ENCODE data around the gene STING1.

STING1 gene

DNA sequence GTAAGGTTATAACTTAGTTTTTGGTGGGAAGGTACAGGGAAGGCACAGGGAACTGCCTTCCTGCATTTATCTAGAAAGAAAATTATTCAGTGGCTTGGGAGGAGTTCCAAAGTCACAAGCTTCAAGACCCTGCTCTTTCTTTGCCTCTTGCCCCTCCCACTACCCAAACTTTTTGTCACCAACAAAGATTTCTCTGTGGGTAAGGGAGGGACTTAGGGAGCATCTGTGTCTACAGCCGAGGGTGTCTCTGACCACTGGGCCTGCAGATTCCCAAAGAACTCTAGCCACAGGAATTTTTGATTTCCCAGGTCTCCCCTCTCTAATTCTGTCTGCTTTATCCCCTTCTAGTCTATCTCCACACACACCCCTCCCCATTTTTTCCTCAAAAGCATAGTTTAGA, 22.1 kb downstream of the STING1 start:
- H3K36me3 ChIP-seq (ENCODE audit: control insufficient read depth in 1 of 2, insufficient read depth in 2 of 2, low read length in 2 of 2) = no peaks in the 10 kb centered on the region
- H3K9me3 ChIP-seq (ENCODE audit: control insufficient read depth in 1 of 2, low read length in 2 of 2) = no peaks in the 10 kb centered on the region
- no peak overlapping the region for H3K4me3 ChIP-seq (ENCODE audit: low read depth in 1 of 2, low read length in 2 of 2)
- H3K4me1 ChIP-seq (ENCODE audit: control insufficient read depth in 1 of 2, insufficient read depth in 2 of 2, low read length in 2 of 2) = peaks cover 0 to 5% of the 10 kb centered on the region in 2 donors
- no peaks in the 10 kb centered on the region for H3K27me3 ChIP-seq (ENCODE audit: low read depth, low read length)
- H3K27ac ChIP-seq (ENCODE audit: low read length) = no peak overlapping the region

DNA sequence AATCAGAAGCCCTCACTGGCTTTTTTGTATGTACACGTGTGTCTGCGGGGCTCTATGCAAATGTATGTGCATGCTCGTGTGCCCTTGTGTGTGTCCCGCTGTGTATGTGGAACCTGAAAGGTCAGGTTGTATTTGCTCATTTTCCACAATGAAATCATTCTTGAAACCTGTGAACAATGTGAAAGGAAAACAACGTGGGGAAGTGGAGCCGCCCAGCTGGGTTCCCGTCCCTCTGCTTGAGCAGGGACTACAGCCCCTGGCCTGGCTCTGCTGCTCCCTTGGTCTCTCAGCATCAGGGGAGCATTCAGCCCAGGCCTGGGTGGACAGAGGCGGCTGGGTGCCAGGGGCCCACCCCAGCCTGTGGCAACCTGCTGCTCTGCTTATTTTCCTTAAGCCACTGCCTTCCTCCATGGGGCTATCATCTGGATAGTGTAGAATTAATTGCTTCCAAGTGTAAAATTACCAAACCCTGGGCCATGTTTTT, 23.1 kb downstream of the STING1 start:
- Histone ChIP-seq H3K27ac (ENCODE audit: low read length) (peak overlapping the region; percentile 67), H3K4me3 (ENCODE audit: low read depth in 1 of 2, low read length in 2 of 2) (no peak overlapping the region)

DNA sequence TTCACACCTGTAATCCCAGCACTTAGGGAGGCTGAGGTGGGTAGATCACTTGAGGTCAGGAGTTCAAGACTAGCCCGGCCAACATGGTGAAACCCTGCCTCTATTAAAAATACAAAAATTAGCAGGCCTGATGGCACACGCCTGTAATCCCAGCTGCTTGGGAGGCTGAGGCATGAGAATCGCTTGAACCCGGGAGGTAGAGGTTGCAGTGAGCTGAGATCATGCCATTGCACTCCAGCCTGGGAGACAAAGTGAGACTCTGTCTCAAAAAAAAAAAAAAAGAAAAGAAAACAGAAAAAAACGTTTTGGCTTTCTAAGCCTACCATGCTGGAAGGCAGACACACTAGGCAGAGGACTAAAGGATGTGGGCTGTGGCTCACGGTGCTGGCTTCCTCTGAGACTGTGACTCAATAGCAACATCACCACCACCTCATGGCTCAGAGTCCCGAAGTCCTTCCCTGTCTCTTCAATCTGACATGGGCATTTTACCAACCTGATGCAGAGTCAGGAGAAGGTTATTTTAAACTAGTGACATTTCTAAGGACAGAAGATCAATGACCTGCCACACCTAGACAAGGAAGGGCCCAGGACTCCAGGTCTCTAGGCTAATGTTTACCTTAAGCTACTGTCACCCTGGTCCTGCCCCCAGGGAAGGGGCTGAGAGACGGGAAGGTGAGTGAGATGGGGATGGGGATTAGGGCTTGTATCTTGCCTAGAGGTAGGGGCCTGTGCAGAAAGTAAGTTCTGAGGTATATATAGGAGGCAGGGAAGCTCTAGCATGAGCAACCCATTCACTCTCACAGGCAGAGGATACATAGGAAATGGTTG, 23.8 kb downstream of the STING1 start:
- Histone ChIP-seq H3K4me1 (ENCODE audit: control insufficient read depth in 1 of 2, insufficient read depth in 2 of 2, low read length in 2 of 2) (peaks cover 0 to 5% of the 10 kb centered on the region in 2 donors), H3K4me3 (ENCODE audit: low read depth in 1 of 2, low read length in 2 of 2) (no peak overlapping the region), H3K27me3 (ENCODE audit: low read depth, low read length) (no peaks in the 10 kb centered on the region), H3K27ac (ENCODE audit: low read length) (peak overlapping the region; percentile 67), H3K36me3 (ENCODE audit: control insufficient read depth in 1 of 2, insufficient read depth in 2 of 2, low read length in 2 of 2) (no peaks in the 10 kb centered on the region), H3K9me3 (ENCODE audit: control insufficient read depth in 1 of 2, low read length in 2 of 2) (no peaks in the 10 kb centered on the region)

More for the DNA sequence above, 23.1 kb downstream of the STING1 start:
- Histone ChIP-seq H3K27me3 (ENCODE audit: low read depth, low read length) (no peaks in the 10 kb centered on the region), H3K9me3 (ENCODE audit: control insufficient read depth in 1 of 2, low read length in 2 of 2) (no peaks in the 10 kb centered on the region), H3K4me1 (ENCODE audit: control insufficient read depth in 1 of 2, insufficient read depth in 2 of 2, low read length in 2 of 2) (peaks cover 0 to 5% of the 10 kb centered on the region in 2 donors), H3K36me3 (ENCODE audit: control insufficient read depth in 1 of 2, insufficient read depth in 2 of 2, low read length in 2 of 2) (no peaks in the 10 kb centered on the region)

DNA sequence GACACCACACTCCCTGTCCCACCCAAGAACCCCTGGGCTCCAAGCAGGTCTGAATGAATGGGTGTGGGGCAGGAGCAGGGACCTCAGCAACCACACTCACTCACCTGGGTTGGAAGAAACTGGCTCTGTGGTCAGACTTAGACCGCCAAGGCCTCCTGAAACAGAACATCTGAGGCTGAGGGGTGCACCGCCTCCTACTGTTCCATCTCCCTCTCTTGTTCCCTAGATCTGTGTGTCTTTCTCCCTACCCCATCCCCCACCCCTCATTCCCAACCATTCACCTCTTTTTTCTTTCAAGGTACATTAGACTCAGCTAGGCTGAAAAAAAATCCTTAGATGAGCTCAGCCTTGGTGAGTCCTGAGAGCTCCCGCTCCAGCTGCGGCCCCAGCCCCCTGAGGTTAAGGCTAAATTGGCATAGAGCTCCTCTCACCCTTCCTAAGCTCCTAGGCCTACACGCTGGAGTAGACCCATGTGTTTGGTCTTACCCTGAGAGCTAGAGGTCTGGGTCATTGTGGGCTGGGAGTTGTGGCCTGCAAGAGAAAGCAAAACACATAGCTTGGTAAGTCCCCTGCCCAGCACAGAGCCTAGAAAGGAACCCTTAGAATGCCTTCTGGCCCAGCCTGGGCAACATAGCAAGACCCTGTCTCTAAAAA, 24.8 kb downstream of the STING1 start:
- H3K9me3 ChIP-seq (ENCODE audit: control insufficient read depth in 1 of 2, low read length in 2 of 2) = no peaks in the 10 kb centered on the region
- H3K4me3 ChIP-seq (ENCODE audit: low read depth in 1 of 2, low read length in 2 of 2) = no peak overlapping the region
- peaks cover 0 to 5% of the 10 kb centered on the region in 2 donors for H3K4me1 ChIP-seq (ENCODE audit: control insufficient read depth in 1 of 2, insufficient read depth in 2 of 2, low read length in 2 of 2)
- no peak overlapping the region for H3K27ac ChIP-seq (ENCODE audit: low read length)
- H3K27me3 ChIP-seq (ENCODE audit: low read depth, low read length) = no peaks in the 10 kb centered on the region
- no peaks in the 10 kb centered on the region for H3K36me3 ChIP-seq (ENCODE audit: control insufficient read depth in 1 of 2, insufficient read depth in 2 of 2, low read length in 2 of 2)

DNA sequence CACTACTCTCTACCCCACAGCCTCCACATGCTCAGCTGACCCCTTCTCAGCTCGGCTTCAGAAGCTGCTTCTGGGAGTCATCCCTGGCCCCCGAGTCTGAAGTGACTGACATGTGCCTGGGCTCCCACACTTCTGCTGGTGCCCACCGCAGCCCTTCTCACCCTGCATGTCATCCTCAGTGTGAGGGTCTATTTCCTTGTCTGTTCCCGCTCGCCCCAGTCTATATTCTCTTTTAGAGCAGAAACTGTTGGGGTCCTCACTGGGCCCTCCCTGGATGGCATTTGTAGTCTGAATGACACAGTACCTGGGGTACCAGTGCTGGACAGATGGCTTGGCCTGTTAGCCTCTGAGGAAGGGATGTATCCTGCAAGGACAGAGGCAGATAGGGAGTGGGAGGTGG, 25.3 kb downstream of the STING1 start:
- H3K27me3 ChIP-seq (ENCODE audit: low read depth, low read length) = no peaks in the 10 kb centered on the region
- no peaks in the 10 kb centered on the region for H3K36me3 ChIP-seq (ENCODE audit: control insufficient read depth in 1 of 2, insufficient read depth in 2 of 2, low read length in 2 of 2)

DNA sequence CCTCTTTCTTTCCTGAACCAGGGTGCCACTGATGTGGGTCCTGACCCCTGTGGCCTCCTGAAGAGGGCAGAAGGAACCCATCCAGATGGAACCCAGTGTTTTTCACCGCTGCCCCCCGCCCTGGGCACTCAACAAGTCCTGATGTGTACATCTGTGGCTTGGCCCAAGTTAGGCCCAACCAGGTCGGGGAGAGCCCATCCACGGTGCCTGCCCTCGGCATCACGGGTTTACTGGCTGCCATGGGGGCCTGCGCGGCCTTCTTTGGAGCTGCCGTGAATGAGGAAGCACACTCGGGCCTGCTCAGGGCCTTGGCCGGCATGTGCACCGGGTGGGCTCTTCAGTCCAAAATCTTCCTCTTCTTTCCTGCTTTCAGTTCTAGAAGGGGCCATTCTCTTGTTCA, 25.8 kb downstream of the STING1 start:
- H3K27me3 ChIP-seq (ENCODE audit: low read depth, low read length) = no peaks in the 10 kb centered on the region
- no peak overlapping the region for H3K27ac ChIP-seq (ENCODE audit: low read length)
- peaks cover 0 to 5% of the 10 kb centered on the region in 2 donors for H3K4me1 ChIP-seq (ENCODE audit: control insufficient read depth in 1 of 2, insufficient read depth in 2 of 2, low read length in 2 of 2)
- H3K4me3 ChIP-seq (ENCODE audit: low read depth in 1 of 2, low read length in 2 of 2) = no peak overlapping the region
- no peaks in the 10 kb centered on the region for H3K36me3 ChIP-seq (ENCODE audit: control insufficient read depth in 1 of 2, insufficient read depth in 2 of 2, low read length in 2 of 2)
- H3K9me3 ChIP-seq (ENCODE audit: control insufficient read depth in 1 of 2, low read length in 2 of 2) = no peaks in the 10 kb centered on the region

More for the DNA sequence above, 25.3 kb downstream of the STING1 start:
- Histone ChIP-seq H3K4me1 (ENCODE audit: control insufficient read depth in 1 of 2, insufficient read depth in 2 of 2, low read length in 2 of 2) (peaks cover 0 to 5% of the 10 kb centered on the region in 2 donors), H3K9me3 (ENCODE audit: control insufficient read depth in 1 of 2, low read length in 2 of 2) (no peaks in the 10 kb centered on the region), H3K27ac (ENCODE audit: low read length) (no peak overlapping the region), H3K4me3 (ENCODE audit: low read depth in 1 of 2, low read length in 2 of 2) (no peak overlapping the region)

DNA sequence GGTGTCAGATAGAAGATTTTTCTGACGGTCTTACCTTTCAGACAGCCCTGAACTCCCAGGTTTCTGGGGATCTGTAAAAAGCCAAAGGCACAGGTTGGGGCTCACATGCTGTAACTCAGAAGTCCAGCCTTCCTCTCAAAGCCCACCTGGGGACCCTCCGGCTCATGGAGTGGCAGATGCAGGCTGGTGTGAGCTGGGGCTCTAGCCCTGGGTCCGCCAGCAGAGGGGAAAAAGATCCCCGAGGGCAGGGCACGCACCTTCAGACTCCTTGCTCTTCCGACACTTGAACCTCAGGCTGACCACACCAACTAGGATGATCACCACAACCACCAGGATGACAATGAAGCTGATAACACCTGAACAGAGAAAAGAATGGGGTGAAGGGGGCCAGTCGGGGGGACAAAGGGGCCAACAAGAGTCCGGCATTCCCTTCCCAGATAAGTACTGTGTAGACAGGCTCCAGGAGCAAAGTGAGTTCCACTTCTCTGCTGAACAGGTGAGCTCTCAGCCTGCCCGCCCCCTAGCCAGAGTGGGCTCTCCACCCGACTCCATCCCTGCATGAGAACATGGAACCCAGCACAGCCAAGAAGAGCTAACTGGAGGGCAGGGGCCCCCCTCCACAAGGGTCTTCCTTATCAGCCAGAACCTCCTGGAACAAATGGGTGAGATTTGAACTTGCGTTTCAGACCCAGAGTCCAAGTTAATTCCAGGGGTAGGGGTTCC, 27.8 kb downstream of the STING1 start:
- Histone ChIP-seq H3K4me3 (ENCODE audit: low read depth in 1 of 2, low read length in 2 of 2) (no peak overlapping the region), H3K9me3 (ENCODE audit: control insufficient read depth in 1 of 2, low read length in 2 of 2) (no peaks in the 10 kb centered on the region), H3K27me3 (ENCODE audit: low read depth, low read length) (no peaks in the 10 kb centered on the region), H3K27ac (ENCODE audit: low read length) (no peak overlapping the region), H3K4me1 (ENCODE audit: control insufficient read depth in 1 of 2, insufficient read depth in 2 of 2, low read length in 2 of 2) (peaks cover 0 to 5% of the 10 kb centered on the region in 2 donors), H3K36me3 (ENCODE audit: control insufficient read depth in 1 of 2, insufficient read depth in 2 of 2, low read length in 2 of 2) (no peaks in the 10 kb centered on the region)

DNA sequence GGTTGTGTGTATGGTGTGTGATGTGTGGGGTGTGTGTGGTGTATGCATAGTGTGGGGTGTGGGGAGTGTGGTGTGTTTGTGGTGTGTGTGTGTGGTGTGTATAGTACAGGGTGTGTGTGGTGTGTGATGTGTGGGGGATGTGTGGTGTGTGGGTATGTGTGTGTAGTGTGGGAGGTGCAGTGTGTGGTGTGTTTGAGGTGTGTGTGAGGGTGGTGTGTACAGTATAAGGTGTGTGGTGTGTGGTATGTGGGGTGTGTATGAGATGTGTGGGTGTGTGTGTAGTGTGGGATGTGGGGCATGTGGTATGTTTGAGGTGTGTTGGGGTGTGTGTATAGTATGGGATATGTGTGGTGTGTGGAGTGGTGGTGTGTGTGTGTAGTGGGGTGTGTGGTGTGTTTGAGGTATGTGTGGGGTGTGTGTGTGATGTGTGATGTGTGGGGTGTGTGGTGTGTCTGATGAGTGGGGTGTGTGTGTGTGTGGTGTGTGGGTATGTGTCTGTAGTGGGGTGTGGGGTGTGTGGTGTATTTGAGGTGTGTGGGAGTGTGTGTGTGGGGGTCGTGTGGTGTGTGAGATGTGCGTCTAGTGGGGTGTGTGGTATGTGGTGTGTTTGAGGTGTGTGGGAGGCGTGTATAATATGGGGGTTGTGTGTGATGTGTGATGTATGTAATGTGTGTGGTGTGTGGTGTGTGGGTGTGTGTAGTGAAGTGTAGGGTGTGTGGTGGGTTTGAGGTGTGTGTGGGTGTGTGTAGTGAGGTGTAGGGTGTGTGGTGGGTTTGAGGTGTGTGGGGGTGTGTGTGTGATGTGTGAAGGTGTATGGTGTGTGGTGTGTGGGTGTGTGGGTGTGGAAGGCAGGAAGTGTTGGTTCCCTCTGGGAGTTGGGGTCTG, 28.6 kb downstream of the STING1 start:
- no peaks in the 10 kb centered on the region for H3K36me3 ChIP-seq (ENCODE audit: control insufficient read depth in 1 of 2, insufficient read depth in 2 of 2, low read length in 2 of 2)
- no peak overlapping the region for H3K27ac ChIP-seq (ENCODE audit: low read length)
- H3K4me1 ChIP-seq (ENCODE audit: control insufficient read depth in 1 of 2, insufficient read depth in 2 of 2, low read length in 2 of 2) = no peaks in the 10 kb centered on the region
- H3K27me3 ChIP-seq (ENCODE audit: low read depth, low read length) = no peaks in the 10 kb centered on the region
- H3K4me3 ChIP-seq (ENCODE audit: low read depth in 1 of 2, low read length in 2 of 2) = no peak overlapping the region
- no peaks in the 10 kb centered on the region for H3K9me3 ChIP-seq (ENCODE audit: control insufficient read depth in 1 of 2, low read length in 2 of 2)

DNA sequence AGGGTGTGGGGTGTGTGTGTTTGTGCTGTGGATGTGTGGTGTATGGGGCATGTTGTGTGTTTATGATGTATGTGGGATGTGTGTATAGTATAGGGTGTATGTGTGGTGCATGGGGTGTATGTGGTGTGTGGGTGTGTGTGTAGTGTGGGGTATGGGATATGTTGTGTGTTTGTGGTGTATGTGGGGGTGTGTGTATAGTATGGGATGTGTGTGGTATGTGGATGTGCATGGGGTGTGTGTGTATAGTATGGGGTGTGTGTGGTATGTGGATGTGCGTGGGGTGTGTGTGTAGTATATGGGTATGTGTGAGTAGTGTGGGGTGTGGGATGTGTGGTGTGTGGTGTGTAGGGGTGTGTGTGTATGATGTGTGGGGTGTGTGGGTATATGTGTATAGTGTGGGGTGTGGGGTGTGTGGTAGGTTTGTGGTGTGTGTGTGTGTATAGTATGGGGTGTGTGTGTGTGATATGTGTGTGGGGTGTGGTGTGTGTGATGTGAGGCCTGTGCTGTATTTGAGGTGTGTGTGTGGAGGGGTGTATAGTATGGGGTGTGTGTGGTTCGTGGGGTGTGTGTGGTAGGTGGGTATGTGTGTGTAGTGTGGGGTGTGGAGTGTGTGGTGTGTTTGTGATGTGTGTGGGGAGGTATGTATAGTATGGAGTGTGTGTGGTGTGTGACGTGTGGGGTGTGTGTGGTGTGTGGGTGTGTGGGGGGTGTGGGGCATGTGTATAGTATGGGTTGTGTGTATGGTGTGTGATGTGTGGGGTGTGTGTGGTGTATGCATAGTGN, 30.5 kb downstream of the STING1 start:
- Histone ChIP-seq H3K4me3 (ENCODE audit: low read depth in 1 of 2, low read length in 2 of 2) (no peak overlapping the region), H3K36me3 (ENCODE audit: control insufficient read depth in 1 of 2, insufficient read depth in 2 of 2, low read length in 2 of 2) (no peaks in the 10 kb centered on the region), H3K27me3 (ENCODE audit: low read depth, low read length) (no peaks in the 10 kb centered on the region), H3K4me1 (ENCODE audit: control insufficient read depth in 1 of 2, insufficient read depth in 2 of 2, low read length in 2 of 2) (no peaks in the 10 kb centered on the region), H3K27ac (ENCODE audit: low read length) (no peak overlapping the region), H3K9me3 (ENCODE audit: control insufficient read depth in 1 of 2, low read length in 2 of 2) (no peaks in the 10 kb centered on the region)

DNA sequence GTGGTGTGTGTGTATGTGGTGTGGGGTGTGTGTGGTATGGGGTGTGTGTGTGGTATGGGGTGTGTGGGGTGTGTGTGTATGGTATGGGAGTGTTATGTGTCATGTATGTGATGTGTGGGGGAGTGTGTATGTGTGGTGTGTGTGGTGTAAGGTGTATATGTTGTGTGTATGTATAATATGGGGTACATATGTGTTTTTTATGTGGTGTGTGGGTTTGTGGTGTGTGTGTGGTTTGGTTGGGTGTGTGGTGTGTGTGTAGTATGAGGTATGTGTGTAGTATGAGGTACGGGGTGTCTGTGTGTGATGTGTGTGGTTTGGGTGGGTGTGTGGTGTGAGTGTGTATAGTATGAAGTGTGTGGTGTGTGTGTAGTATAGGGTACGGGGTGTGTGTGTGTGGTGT, 31.4 kb downstream of the STING1 start:
- H3K9me3 ChIP-seq (ENCODE audit: control insufficient read depth in 1 of 2, low read length in 2 of 2) = no peaks in the 10 kb centered on the region
- no peaks in the 10 kb centered on the region for H3K4me1 ChIP-seq (ENCODE audit: control insufficient read depth in 1 of 2, insufficient read depth in 2 of 2, low read length in 2 of 2)
- H3K36me3 ChIP-seq (ENCODE audit: control insufficient read depth in 1 of 2, insufficient read depth in 2 of 2, low read length in 2 of 2) = no peaks in the 10 kb centered on the region
- no peak overlapping the region for H3K4me3 ChIP-seq (ENCODE audit: low read depth in 1 of 2, low read length in 2 of 2)
- no peak overlapping the region for H3K27ac ChIP-seq (ENCODE audit: low read length)
- no peaks in the 10 kb centered on the region for H3K27me3 ChIP-seq (ENCODE audit: low read depth, low read length)

Data from muscle layer of duodenum (tissue), 2 donors.